GM04503 (cell line): Measurements from ENCODE around the gene RYR3.

Experiments used
- DNase-seq: peaks from one replicate; pipeline ENCODE4 v3.0.0-alpha.2; 2012; ENCODE audit warnings: low read depth

RYR3 gene

DNA sequence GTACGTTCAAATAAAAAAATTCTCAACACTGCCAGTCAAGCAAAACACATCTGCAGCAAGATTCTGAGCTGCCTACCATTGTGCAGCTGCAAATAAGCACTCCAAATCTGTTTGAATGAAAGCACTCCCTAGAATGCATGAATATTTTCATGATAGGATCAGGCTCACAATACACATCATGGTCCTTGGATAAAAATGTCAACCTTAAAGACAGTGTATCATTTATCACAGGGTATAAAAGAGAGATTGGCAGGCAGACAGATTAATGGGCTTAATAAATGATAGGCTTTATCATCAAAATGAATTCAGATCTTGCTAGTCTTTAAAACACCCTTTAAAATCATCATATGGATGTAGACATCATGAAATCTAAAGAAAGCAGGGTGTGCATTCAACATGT lies 9.2 kb downstream of the RYR3 start:
- DNase-seq, result no peak

DNA sequence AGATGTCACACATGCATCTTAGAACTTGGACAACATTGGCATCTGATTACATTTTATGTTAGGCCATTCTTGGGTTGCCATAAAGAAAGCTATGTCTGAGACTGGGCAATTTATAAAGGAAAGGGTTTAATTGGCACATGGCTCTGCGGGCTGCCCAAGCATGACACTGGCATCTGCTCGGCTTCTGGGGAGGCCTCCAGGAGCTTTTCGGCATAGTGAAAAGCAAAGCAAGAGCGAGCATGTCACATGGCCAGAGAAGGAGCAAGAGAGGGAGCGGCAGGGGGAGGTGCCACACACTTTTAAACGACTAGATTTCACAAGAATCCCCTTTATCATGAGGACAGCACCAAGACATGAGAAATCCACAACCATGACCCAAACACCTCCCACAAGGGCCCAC lies 11.3 kb downstream of the RYR3 start:
- no peak for DNase-seq

DNA sequence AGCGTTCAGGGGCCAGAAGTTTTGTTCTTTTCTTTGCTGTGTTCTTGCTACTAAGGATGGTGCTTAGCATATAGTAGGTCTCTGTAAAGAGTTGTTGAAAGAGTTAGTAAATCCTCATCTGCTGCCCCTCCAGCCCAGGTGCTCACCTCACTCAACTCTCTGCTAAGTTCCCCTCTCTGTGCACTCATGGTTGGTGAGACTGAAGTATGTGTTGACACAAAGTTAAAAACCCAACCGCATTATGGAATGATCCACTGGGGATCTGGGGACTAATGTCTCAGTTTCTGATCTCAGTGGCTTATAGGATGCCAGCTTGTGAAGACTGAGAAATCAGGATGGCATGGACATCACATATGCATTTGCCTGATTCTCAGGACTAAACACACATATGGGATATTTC lies 13.8 kb downstream of the RYR3 start:
- DNase-seq, result no peak

DNA sequence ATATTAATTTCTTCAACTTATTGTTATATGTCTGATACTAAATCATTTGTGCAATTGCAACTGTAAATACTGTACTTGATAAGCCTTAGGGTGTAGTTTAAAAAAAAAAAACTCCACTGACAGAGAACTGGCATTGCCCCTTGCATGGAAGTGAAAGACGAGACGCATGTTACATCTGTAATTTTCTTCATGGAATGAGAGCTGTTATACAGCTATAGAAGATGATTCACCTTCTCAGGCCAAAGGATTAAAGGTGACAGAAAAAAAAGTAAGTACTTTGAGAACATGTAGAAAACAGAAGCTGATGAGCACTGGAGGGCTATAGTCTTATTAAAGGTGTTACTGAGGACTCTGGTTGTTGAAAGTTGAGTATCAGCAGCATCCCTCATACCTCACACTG lies 16.1 kb downstream of the RYR3 start:
- DNase-seq, result no peak

DNA sequence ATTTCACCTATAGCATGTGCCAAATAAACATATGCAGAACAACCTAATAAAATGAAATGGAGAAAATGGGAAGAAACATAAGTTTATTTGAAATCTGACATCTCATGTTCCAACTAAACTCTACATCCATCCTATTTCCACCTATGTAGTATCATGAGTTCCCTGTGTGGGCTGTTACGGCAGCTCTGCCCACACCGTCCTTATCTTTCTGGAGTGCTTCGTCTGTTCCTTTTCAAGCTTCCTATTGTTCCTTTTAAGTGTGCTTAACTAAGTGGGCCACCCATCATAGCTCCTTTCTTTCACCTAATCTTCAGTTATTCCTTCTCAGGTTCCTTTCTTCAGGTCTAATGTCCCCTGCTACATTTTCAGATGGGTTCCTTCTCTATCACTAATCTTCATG lies 17.3 kb downstream of the RYR3 start:
- DNase-seq, result no peak

DNA sequence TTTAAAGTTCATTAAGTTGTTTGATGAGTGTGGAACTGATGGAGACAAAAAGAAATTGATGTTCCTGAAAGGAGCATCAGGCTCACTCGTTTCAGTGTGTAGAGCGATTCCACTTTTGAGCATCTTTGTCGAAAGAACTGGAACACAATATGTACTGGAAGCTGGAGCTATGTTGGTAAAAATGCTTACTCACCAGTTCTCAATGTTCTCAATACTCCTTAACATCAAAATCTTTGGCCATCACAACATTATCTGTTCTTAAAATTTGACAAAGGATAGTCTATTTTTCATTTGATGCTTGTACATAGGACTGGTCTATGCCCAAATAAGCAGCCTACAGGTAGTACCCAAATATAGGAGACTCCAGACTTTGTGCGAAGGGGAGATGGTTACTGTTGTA lies 18.7 kb downstream of the RYR3 start:
- no peak for DNase-seq

DNA sequence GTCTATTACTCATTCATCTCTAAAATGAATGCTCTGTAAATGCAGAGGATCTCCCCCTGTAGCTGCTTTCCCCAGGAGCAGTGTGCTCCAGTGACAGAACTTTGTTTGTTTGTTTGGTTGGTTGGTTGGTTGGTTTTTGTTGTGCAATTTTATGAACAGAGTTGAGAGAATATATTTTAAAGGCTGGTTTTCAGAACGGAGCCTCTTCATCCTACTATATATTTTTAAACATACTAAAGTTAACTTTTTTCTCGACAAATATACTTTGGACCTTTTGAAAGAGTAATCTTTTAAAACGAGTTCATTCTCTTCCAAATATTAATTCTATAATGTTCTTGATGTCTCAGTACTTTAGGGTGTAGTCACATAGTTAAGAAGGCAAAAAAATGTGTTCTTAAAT lies 20.2 kb downstream of the RYR3 start:
- DNase-seq, result no peak

DNA sequence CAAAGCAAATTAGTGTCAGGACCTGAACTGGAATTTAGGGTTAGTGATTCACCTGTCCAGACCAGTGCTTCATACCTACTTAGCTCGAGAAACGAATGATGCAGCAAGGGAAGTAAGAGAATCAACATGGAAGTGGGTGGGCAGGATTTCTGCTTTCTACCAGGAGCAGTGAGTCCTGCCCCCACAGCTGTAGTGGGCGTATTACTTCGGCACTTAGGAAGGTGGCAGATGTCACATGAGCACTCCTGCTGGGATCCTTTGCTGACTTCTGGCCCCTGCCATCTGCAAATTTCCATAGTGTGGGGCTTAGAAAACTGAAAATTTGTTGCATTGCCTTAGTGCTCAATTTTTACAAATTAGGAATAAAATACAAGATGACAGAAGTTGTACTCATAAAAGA lies 31.2 kb downstream of the RYR3 start:
- no peak for DNase-seq

DNA sequence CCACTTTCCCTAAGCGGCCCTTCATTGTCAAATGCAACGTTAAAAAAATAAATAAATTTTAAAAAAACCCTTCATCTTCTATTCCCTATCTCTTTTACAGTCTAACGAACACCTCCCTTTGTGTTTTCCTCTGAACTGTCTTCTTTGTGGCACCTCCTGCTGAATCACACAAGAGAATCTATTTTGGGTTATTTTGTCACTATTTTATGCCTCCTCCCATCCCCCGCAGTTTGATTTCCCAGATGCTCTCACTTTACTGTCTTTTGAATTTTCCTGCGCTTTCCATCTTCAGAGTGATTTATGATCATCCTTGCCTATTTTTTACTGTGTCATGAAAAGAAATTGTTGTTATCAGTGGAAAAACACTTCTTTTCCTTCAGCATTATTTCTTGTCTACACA lies 32.5 kb downstream of the RYR3 start:
- no peak for DNase-seq

DNA sequence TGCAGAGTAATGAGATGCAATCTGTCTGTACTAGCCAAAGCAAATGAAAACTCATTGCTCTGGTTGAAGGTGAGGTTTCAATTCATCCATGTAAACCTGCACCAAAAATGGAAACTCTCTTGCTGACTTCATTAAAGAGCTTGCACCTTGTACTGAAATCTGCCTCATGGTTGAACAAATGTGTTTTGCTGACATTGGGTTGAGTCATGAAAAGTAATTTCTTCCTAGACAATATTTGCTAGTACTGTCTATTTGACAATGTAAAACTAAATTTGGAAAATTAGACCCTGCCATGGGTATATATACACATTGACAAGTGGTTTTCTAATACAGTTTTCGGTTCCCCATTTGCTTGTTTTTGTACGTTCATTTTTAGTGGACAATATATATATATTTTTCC lies 33.3 kb downstream of the RYR3 start:
- DNase-seq, result no peak

DNA sequence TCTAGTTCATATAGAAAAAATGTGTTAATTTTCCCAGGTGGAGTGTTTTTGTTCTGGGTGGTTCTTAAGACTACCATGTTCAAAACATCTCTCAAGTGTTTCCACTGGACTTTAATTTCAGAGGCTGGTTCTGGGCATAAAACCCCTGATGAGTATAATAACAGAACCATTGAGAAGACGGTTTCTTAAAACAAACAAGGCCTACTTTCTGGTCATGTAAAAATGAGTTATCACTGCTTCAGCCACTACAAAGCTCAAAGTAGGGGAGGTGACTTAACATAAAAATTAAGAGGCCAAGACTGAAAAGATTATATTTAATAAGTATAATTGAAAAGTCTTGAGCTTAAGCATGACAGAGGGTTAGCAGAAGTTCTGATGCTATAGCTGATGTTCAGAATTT lies 33.8 kb downstream of the RYR3 start:
- no peak for DNase-seq

DNA sequence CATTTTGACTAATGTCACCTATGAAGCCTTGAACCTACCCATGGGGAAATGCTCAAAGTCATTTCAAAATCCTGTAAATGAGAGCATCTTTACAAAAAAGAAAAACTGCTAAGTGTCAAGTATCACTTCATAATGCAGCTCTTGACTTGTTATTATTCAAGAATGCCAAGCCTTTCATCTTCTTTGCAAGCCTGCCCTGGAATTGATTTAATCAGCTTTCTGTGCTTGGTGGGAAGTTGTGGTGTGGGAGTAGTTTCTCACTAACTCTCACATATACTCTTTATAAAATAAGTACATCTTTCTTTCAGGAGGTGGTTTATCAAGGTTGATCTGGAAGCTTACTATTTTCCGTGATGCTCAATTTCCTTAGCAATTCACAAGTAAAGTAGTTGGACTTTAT lies 43.6 kb downstream of the RYR3 start:
- DNase-seq, result no peak

DNA sequence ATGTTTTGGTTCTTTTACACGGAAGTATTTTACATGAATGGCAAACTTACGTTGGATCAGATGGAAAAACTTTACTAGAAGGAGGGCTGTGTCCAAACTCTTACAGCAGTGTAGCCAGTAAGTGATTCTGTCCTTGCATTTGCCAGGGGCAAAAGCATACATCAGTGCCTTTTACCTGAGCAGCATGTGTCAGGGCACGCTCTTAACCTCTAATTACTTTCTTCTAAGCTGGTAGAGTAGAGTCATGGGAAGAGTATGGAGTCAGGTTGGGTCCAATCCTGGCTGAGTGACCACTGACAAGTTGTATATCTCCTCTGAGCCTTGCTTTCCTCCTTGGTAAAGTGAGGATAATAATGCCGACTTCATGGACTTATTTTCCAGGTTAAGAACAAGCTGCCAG lies 47.1 kb downstream of the RYR3 start:
- no peak for DNase-seq

DNA sequence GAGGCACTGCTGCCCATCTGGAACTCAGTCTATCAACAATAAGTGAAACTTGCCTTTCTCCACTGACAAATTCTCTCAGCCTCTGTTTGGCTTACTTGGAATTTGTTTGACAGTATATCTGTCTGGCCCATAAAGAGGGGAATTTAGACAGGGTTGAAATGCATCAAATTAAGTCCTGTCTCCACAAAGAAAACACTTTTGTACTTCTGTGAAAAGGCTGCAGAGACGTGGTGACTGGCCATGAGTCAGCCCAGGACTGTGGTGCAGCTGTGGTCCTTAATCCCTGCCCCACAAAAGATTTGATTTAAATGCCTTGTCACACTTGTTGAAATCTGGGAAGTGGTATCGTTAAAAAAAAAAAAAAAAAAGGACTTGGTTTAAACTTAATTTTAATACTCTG lies 47.5 kb downstream of the RYR3 start:
- no peak for DNase-seq

DNA sequence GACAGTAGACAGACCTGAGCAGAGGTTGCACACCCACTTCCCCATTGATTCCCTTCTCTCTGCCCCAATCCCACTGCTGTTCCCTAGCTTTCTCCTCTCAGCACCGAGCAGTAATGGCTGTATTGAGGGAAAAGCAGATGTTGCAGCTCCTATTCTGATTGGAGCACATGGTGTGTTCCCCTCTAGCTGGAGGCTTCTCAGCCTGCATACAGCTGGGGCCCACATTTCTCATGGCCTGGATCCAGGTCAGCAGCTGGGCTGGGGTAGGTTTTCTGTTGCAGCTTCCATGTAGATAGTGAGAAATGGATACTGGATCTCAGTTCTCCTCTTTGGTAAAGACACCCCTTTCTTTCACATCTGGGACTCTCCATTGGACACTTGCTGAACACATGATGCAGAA lies 50.1 kb downstream of the RYR3 start:
- no peak for DNase-seq

DNA sequence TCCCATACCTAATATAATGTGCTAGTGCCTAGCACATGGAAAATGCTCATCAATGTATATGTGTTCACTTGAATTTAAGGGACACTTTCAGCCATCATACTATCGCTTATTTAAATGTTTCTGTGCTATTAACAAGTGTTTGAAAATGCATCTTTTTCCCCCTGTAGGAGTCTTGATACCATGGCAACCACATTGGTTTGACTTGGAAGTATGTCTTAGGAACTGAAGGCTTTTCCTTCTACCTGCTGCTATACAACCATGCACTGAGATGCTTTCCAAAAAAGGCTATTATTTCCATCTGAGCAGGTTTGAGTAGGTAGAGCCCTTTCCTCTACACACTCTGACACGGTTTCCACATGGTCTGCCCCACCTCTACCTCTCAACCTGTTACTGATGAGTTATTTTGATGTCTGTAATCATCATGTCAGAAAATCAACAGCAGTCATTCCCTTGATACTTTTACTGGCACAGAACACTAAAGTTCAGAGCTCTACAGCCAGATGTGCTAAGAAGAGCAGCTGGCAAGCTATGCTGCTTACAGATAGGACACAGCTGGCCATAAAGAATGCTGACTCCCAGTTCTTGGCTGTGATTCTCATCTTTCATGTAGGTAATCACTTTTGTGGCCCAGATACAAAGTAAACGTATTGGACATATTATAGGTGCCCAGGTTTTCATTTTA lies 59.3 kb downstream of the RYR3 start:
- no peak for DNase-seq

DNA sequence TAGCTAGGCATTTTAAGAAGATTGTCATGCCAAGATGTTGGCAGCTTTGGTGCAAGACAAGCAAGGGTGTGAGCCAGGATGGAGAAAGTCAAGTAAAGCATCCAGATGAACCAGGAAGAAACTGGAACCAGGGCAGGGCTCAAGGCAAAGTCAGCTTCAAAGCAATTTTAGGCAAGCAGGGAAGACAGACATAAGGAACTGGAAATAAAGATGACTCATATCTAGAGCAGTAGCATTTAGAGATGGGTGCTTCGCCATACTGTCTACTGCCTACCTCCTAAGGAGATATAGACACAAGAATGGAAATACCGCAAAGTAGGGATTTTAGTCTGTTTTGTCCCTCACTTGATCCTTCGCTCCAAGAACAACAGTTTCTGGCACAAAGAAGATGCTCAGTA lies 59.9 kb downstream of the RYR3 start:
- no peak for DNase-seq

DNA sequence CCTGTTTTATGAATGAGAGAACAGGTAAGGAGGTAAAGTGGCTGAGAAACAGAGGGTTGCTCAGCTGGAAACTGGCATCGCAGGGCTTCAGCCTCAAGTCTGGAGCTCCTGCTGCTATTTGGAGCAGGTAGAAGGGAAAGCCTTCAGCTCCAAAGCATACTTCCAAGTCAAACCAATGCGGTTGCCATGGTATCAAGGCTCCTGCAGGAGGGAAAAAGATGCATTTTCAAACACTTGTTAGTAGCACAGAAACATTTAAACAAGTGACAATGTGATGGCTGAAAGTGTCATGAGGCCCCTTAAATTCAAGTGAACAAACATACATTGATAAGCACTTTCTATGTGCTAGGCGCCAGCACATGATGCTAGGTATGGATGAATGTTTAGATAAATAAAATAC lies 60.4 kb downstream of the RYR3 start:
- DNase-seq, result no peak

DNA sequence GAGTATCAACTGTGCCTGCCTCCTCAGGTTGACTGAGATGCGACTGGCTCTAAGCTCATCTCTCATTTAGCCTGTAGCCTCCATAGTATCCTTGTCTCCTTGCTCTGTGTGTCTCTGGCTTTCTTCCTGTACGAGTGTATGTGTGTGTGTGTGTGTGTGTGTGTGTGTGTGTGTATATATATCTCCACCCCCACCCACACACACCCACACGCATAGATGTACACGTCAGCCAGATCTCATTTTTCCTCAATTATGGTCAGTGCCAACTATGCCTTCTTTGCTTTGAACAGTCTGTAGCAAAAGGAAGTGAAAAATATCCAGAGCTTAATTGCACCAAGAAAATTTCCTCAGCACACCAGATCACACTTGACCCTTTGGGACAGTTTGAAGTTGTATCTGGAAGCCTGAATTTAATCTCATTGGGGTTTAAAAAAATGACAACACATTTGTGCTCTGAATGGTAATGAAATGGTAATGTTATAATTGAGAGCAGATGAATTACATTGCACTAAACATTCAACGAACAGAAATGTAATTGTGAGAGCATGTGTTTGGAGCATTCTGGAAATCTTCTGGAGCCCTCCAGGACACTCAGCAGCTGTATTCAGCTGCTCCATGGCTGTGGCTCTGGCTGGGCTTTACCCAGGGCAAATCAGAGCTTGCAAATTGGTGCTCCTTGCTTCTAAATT lies 63.6 kb downstream of the RYR3 start:
- DNase-seq, result no peak

DNA sequence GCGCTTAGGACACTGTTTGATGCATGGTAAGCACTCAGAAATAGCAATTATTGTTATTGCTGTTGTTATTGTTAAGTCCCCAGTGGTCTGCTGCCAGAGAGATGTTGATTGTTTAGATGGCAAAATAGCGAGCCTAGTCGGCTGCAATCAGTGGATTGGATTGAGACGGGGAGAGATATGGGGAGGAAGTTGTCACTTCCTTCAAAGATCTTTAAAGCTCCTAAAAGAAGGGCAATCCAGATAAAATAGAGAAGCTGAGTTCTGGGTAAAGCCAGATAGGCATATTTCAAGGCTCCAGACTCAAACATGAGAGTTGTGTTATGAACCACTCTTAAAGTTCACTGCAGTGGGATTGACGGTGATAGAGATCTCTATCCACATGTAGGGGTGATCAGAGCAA lies 64.5 kb downstream of the RYR3 start:
- DNase-seq, result no peak

DNA sequence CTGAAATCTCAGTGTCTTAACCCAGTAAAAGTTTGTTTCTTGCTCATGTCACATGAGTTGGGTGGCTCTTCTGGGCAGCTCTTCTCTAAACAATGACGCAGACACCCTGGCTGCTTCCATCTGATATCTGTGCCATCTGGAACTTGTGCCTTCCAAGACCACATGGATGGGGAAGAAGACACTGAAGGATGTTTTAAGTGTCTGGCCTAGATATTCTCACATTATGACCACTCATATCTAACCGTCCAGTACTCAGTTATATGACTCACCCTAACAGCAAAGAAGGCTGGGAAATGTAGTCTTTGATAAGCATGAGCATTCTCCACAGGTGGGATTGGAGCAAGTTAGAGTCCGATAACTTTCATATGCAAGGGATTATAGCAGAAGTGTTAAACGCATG lies 66.4 kb downstream of the RYR3 start:
- no peak for DNase-seq

DNA sequence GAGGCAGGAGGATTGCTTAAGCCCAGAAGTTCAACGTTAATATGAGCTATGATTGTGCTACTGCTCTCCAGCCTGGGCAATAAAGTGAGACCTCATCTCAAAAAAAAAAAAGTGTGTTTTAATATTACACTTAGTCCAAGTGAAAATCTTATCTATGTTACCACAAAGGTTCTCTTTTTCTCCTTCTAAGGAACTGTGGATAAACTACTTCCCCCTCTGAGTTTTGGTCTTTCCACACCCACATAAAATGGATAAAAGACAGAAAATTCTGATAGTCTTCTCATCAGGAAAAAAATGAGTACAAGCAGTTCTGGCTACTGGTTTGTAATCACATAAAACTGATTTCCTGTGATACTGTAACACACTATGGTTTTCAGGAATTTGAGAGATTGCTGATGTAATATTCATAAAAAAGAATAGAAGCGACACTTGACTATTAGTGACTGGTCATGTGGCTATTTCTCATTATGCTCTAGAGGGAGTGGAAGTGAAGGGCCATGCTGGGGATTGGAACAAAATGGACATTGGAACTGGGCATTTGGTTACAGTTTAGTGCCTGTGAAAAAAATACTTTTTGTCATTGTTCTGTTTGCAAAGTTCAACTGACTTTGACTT lies 68.2 kb downstream of the RYR3 start:
- no peak for DNase-seq

DNA sequence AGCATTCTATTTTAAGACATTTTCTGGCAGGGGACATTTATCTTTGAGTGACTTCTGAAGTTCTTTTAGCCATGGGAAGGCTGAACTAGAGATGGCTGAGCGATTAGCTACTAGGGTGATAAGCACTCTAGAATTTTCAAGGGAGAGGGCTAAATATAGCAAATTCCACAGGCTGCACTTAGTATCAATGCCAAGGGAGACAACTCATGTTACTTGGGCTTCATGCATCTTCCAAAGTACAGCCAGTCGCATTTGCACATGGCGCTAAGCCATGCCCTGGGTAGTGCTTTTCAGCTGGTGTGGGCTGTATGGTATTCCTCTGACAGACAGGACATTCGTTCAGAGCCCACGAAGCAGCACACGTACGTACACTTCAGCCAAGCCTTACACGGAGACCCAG lies 69.6 kb downstream of the RYR3 start:
- no peak for DNase-seq

DNA sequence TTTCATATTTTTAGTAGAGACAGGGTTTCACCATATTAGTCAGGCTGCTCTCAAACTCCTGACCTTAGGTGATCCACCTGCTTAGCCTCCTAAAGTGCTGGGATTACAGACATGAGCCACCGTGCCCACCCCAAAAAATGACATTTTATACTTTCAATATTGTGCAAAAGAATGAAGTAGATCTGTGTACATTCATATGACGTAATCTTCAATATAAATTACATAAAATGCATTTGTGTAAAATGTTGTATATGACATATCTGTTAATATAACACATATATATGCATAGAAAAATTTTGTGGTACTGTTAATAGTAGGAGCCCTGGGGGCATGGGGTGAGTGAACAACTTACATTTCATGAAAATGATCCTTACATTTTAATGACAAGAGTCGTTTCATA lies 71.7 kb downstream of the RYR3 start:
- no peak for DNase-seq
